Measurements from ENCODE around the gene MTUS2. TPM values are rescaled to one million over a fixed set of nuclear protein-coding genes. Genes with fewer than 3 reads are reported as not detected.
A peak's percentile ranks its signal among the peaks of the same experiment; 100 is the strongest.

The MTUS2 gene
- not detected for total RNA-seq
- under 1 TPM in 3 of 4 donors, not detected in 1; 0.02 to 0.03 (median 0.03) TPM for polyA plus RNA-seq

DNA sequence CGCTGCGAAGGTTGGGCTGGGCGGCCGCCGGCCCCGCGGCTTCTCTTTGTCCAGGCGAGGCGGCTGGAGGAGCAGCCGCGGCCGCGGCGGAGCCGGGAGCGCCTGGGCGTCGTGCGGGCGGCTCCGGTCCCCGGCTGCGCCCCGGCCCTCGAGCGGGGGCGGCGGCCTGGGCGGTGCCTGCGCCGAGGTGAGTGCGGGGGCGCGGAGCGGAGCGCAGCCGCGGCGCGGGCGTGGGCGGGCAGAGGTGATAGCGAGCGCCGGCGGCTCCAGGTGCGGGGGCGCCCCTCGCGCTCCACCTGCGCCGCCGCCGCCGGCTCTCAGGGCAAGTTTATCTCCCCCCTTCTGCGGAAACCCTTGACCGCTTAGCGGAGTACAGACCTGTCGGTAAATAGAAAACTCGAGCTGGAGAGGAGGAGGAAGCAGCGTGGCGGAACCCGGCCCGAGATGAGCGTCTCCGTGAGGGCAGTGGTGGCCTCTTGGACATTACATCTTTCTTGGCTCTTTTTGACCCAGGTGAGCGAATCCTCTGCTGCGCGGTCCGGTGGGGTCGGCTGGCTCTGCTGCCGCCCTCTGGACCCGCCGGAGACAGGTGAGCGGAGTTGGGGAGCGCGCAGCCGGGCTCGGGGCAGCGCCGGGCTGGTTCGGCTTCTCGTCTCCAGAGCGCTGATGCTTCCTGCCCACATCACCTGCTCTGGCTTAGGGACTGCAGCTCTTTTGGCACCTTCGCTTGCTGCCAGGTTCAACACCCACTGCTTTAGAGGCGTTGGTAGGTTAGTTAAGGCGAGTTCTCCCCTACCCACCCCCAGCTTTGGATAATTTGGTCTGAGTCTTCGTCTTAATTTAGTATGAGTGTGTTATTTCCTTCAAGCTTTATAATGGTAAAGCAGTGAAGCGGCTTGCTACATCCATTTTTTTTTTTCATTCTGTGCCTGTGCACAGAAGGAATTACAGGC, at the start of gene MTUS2:
Gene MTUS2 (plus strand): TSS at position 241 of the 953 bp plus-strand sequence.
- Mint-ChIP-seq H3K36me3 (no peaks in the 10 kb centered on the region), H3K27ac (no peak within 1 kb of the TSS), H3K9me3 (peaks cover 0 to 8% (median 4%) of the 10 kb centered on the region in 7 donors), H3K4me3 (peak within 1 kb of the TSS in 3 of 4 donors; percentile 44 to 64 (median 47)), H3K27me3 (peaks cover 68% of the 10 kb centered on the region), H3K4me1 (peaks cover 0 to 6% (median under 1%) of the 10 kb centered on the region in 4 donors)
- ATAC-seq (ENCODE audit: low read depth in 2 of 2) (no peak), DNase-seq (peak in 1 of 3 donors; percentile 18)
- peaks cover 4% of the 10 kb centered on the region for H3K4me1 ChIP-seq (ENCODE audit: control insufficient read depth, insufficient read depth, low read length, poor library complexity, severe bottlenecking)
- peaks cover 24% of the 10 kb centered on the region for H3K27me3 ChIP-seq (ENCODE audit: control insufficient read depth, insufficient read depth, low read length)
- peaks cover 0 to 2% of the 10 kb centered on the region in 2 experiments for H3K9me3 ChIP-seq (ENCODE audit: control insufficient read depth in 2 of 2, low read length in 2 of 2)
- no peaks in the 10 kb centered on the region for H3K36me3 ChIP-seq (ENCODE audit: control insufficient read depth, insufficient read depth, low read length)
- H3K27ac ChIP-seq (ENCODE audit: insufficient read depth, low read length, poor library complexity, severe bottlenecking) = no peak within 1 kb of the TSS
- no peak within 1 kb of the TSS for H3K4me3 ChIP-seq (ENCODE audit: low read depth, low read length)

DNA sequence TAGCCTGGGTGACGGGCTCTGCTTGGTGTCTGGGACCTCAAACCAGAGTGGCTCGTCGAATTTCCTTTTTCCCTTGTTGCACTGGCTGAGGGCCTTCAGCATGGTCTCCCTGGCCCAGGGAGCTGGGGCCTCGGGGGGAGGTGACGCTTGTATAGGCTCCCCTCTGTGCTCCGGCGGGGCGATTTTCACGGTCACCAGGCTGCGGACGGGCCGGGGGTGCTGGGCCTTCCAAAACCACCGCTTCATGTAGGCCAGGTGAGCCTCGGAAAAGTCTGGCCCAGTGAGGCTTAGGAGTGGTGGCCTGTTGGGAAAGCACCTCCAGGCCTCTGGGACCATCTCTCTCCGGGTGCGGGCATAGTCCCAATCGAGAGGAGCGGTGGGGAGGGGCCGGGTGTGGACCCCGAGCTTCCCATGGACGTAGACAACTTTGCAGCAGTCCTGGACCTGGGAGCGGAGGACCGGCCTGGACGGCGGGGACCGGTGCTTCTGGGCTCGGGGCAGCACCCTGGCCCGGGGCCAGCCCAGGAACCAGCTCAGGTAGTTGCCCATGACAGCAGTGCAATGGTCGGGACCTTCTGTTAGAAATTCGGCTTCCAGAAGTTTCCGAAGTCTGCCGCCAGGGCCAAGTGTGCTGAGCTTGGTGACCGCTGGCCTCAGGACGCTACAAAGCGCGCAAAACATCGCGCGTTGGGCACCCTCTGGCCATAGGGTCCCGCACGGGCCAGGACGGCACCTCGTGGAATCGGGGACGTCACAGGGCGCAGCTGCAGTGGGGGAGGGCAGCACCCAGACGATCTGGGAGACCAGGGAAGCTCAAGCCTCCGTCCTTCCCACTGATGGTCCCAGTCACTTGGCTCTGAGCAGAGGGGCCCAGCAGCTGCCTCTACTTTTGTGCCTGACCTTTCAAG, 41.6 kb upstream of the MTUS2 start:
- H3K9me3 ChIP-seq (ENCODE audit: control insufficient read depth in 2 of 2, low read length in 2 of 2) = no peaks in the 10 kb centered on the region
- ATAC-seq (ENCODE audit: low read depth in 2 of 2) (no peak), DNase-seq (no peak)
- H3K27me3 ChIP-seq (ENCODE audit: control insufficient read depth, insufficient read depth, low read length) = no peaks in the 10 kb centered on the region
- Mint-ChIP-seq H3K27me3 (no peaks in the 10 kb centered on the region), H3K4me3 (no peak overlapping the region), H3K27ac (no peak overlapping the region), H3K4me1 (no peaks in the 10 kb centered on the region), H3K9me3 (peaks cover 0 to 12% (median 4%) of the 10 kb centered on the region in 7 donors), H3K36me3 (no peaks in the 10 kb centered on the region)
- no peak overlapping the region for H3K4me3 ChIP-seq (ENCODE audit: low read depth, low read length)
- no peaks in the 10 kb centered on the region for H3K4me1 ChIP-seq (ENCODE audit: control insufficient read depth, insufficient read depth, low read length, poor library complexity, severe bottlenecking)
- no peaks in the 10 kb centered on the region for H3K36me3 ChIP-seq (ENCODE audit: control insufficient read depth, insufficient read depth, low read length)
- H3K27ac ChIP-seq (ENCODE audit: insufficient read depth, low read length, poor library complexity, severe bottlenecking) = no peak overlapping the region

DNA sequence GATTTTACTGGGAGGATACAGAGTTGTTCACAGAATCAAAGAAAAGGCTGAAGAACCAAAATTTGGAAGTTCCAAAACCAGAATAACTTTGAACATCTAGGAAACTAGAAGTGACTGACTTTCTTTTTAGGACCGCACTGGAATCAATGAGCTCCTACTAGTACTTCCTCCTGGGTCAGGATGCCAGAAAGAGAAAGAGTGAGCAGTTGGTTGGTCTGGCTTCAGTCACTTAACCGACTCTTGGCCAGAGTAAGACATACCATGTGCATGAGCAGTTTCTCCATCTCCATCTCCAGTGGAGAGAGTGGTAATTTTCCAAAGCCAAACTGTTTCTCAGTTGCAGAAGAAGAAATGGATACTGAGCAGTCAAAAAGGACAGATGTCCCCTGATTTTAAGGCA, 27.1 kb upstream of the MTUS2 start:
- H3K4me1 ChIP-seq (ENCODE audit: control insufficient read depth, insufficient read depth, low read length, poor library complexity, severe bottlenecking) = peaks cover 3% of the 10 kb centered on the region
- DNase-seq = no peak
- peaks cover 0 to 2% (median 0%) of the 10 kb centered on the region in 4 donors for H3K4me1 Mint-ChIP-seq
- H3K9me3 Mint-ChIP-seq = no peaks in the 10 kb centered on the region
- no peak for ATAC-seq (ENCODE audit: low read depth in 2 of 2)
- no peak overlapping the region for H3K27ac Mint-ChIP-seq
- H3K36me3 ChIP-seq (ENCODE audit: control insufficient read depth, insufficient read depth, low read length) = no peaks in the 10 kb centered on the region
- no peak overlapping the region for H3K4me3 ChIP-seq (ENCODE audit: low read depth, low read length)
- H3K27me3 ChIP-seq (ENCODE audit: control insufficient read depth, insufficient read depth, low read length) = peaks cover under 1% of the 10 kb centered on the region
- H3K36me3 Mint-ChIP-seq = no peaks in the 10 kb centered on the region
- H3K27me3 Mint-ChIP-seq = peaks cover 22% of the 10 kb centered on the region
- H3K27ac ChIP-seq (ENCODE audit: insufficient read depth, low read length, poor library complexity, severe bottlenecking) = no peak overlapping the region
- H3K9me3 ChIP-seq (ENCODE audit: control insufficient read depth in 2 of 2, low read length in 2 of 2) = no peaks in the 10 kb centered on the region
- H3K4me3 Mint-ChIP-seq = no peak overlapping the region

DNA sequence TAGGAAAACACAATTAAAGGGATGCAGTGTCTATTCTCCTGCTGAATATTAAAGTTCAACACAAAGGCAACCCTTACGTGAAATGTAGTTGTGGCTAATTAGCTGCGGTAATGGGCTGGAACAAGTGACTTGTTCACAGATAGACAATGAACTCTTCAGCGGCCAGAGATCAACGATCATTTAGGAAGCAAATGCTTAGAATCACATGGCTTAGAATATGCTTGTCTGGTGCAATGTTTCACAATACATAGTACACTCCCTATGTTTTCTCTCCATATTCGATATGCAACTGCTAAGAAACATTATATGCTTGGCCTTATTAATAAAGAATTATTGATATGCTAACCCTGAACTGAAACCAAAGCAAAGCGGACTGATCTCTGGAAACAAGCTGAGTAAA, 25.7 kb upstream of the MTUS2 start:
- Mint-ChIP-seq H3K9me3 (no peaks in the 10 kb centered on the region), H3K27ac (no peak overlapping the region), H3K4me1 (peaks cover 0 to 2% (median 0%) of the 10 kb centered on the region in 4 donors), H3K4me3 (no peak overlapping the region), H3K36me3 (no peaks in the 10 kb centered on the region), H3K27me3 (peaks cover 22% of the 10 kb centered on the region)
- H3K4me1 ChIP-seq (ENCODE audit: control insufficient read depth, insufficient read depth, low read length, poor library complexity, severe bottlenecking) = peaks cover 3% of the 10 kb centered on the region
- no peaks in the 10 kb centered on the region for H3K9me3 ChIP-seq (ENCODE audit: control insufficient read depth in 2 of 2, low read length in 2 of 2)
- no peaks in the 10 kb centered on the region for H3K36me3 ChIP-seq (ENCODE audit: control insufficient read depth, insufficient read depth, low read length)
- DNase-seq (no peak), ATAC-seq (ENCODE audit: low read depth in 2 of 2) (no peak)
- no peak overlapping the region for H3K4me3 ChIP-seq (ENCODE audit: low read depth, low read length)
- H3K27ac ChIP-seq (ENCODE audit: insufficient read depth, low read length, poor library complexity, severe bottlenecking) = no peak overlapping the region
- peaks cover 4% of the 10 kb centered on the region for H3K27me3 ChIP-seq (ENCODE audit: control insufficient read depth, insufficient read depth, low read length)

DNA sequence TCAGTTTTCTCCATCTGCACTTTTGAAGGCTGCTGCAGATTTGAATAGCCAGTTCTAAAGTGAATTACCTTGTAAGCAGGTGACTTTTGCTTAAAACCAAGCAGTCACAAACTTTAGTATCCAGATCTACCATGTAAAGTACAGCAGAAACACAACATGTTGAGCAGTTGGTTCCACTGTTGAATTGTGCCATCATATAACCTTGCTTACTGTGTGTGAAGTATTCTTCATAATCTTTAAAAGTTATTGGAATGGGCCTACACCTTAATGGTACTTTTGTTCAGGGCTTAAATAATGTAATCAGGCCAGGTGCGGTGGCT, 23.2 kb upstream of the MTUS2 start:
- Mint-ChIP-seq H3K4me1 (peaks cover 0 to 2% (median 0%) of the 10 kb centered on the region in 4 donors), H3K9me3 (no peaks in the 10 kb centered on the region), H3K27me3 (peaks cover 14% of the 10 kb centered on the region), H3K4me3 (no peak overlapping the region), H3K27ac (no peak overlapping the region), H3K36me3 (no peaks in the 10 kb centered on the region)
- no peaks in the 10 kb centered on the region for H3K36me3 ChIP-seq (ENCODE audit: control insufficient read depth, insufficient read depth, low read length)
- peaks cover 3% of the 10 kb centered on the region for H3K4me1 ChIP-seq (ENCODE audit: control insufficient read depth, insufficient read depth, low read length, poor library complexity, severe bottlenecking)
- ATAC-seq (ENCODE audit: low read depth in 2 of 2) = no peak
- H3K27me3 ChIP-seq (ENCODE audit: control insufficient read depth, insufficient read depth, low read length) = peaks cover 4% of the 10 kb centered on the region
- no peak for DNase-seq
- no peak overlapping the region for H3K4me3 ChIP-seq (ENCODE audit: low read depth, low read length)
- no peak overlapping the region for H3K27ac ChIP-seq (ENCODE audit: insufficient read depth, low read length, poor library complexity, severe bottlenecking)
- no peaks in the 10 kb centered on the region for H3K9me3 ChIP-seq (ENCODE audit: control insufficient read depth in 2 of 2, low read length in 2 of 2)

DNA sequence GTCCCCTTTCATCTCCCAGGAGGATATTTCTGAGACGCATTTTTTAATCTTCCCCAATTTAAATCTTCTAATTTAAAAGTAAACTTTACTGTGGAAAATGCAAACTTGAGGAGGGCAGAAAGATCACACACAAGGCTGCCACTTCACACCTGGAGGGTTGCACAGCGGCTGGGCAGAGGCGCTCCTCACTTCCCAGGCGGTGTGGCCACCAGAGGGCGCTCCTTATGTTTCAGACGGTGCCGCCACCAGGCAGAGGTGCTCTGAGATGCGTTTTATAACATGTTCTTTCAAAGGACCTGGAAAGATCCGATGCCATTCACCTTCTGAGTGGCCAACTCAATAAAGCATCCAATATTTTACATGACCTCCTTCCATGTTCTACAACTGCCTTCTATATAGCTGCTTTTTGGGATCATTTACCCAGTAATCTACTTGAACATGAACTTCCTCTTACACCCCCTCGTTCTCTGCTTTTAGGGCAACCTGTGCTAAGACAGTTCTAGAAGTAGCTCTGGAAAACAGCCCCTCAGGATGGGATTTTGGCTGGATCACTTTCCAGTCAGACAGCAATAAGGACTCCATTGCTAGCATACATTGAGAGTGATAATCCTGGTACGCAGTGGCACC, 14.8 kb upstream of the MTUS2 start:
- H3K9me3 ChIP-seq (ENCODE audit: control insufficient read depth in 2 of 2, low read length in 2 of 2) = peaks cover 8 to 13% of the 10 kb centered on the region in 2 experiments
- H3K27me3 Mint-ChIP-seq = peaks cover 5% of the 10 kb centered on the region
- H3K27ac ChIP-seq (ENCODE audit: insufficient read depth, low read length, poor library complexity, severe bottlenecking) = no peak overlapping the region
- H3K4me1 Mint-ChIP-seq = no peaks in the 10 kb centered on the region
- peak in 1 of 3 donors; percentile 27 for DNase-seq
- no peak overlapping the region for H3K27ac Mint-ChIP-seq
- no peaks in the 10 kb centered on the region for H3K4me1 ChIP-seq (ENCODE audit: control insufficient read depth, insufficient read depth, low read length, poor library complexity, severe bottlenecking)
- no peak overlapping the region for H3K4me3 Mint-ChIP-seq
- H3K27me3 ChIP-seq (ENCODE audit: control insufficient read depth, insufficient read depth, low read length) = peaks cover 2% of the 10 kb centered on the region
- no peaks in the 10 kb centered on the region for H3K36me3 Mint-ChIP-seq
- peaks cover 0 to 27% (median 3%) of the 10 kb centered on the region in 7 donors for H3K9me3 Mint-ChIP-seq
- no peak for ATAC-seq (ENCODE audit: low read depth in 2 of 2)
- no peaks in the 10 kb centered on the region for H3K36me3 ChIP-seq (ENCODE audit: control insufficient read depth, insufficient read depth, low read length)
- no peak overlapping the region for H3K4me3 ChIP-seq (ENCODE audit: low read depth, low read length)

DNA sequence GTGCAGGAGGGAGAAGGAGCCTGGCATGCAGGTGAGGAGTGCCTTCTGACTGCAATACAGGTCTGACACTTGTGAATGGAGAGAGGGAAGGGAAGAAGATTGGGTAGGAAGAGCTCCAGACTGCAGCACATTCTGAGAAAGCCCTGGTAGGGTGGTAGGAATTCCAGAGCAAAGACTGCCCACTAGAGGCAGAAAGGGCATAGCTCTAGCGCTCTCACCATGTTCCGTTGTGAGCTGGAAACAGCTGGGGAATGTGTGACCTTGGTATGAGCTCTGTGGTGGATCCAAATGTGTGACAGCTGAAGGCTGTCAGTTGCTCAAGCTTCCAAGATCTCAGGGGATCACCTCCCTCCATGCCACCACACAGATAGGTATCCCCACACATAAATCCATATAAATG, 2.9 kb upstream of the MTUS2 start:
- H3K9me3 ChIP-seq (ENCODE audit: control insufficient read depth in 2 of 2, low read length in 2 of 2) = peaks cover 0 to 2% of the 10 kb centered on the region in 2 experiments
- peaks cover 4% of the 10 kb centered on the region for H3K4me1 ChIP-seq (ENCODE audit: control insufficient read depth, insufficient read depth, low read length, poor library complexity, severe bottlenecking)
- no peak for ATAC-seq (ENCODE audit: low read depth in 2 of 2)
- no peaks in the 10 kb centered on the region for H3K36me3 Mint-ChIP-seq
- peaks cover 18% of the 10 kb centered on the region for H3K27me3 ChIP-seq (ENCODE audit: control insufficient read depth, insufficient read depth, low read length)
- H3K27me3 Mint-ChIP-seq = peaks cover 49% of the 10 kb centered on the region
- H3K4me1 Mint-ChIP-seq = peaks cover 0 to 6% (median under 1%) of the 10 kb centered on the region in 4 donors
- peak overlapping the region in 2 of 4 donors; percentile 25 to 61 for H3K4me3 Mint-ChIP-seq
- no peaks in the 10 kb centered on the region for H3K36me3 ChIP-seq (ENCODE audit: control insufficient read depth, insufficient read depth, low read length)
- H3K9me3 Mint-ChIP-seq = peaks cover 0 to 8% (median 2%) of the 10 kb centered on the region in 7 donors
- no peak overlapping the region for H3K4me3 ChIP-seq (ENCODE audit: low read depth, low read length)
- DNase-seq = no peak
- H3K27ac ChIP-seq (ENCODE audit: insufficient read depth, low read length, poor library complexity, severe bottlenecking) = no peak overlapping the region
- no peak overlapping the region for H3K27ac Mint-ChIP-seq
